HG03108 (cell line): ENCODE data around the gene AKAIN1.

Experiments
- ATAC-seq: cut with Tn5 transposase; IDR thresholded peaks from one replicate; pipeline ENCODE4 v1.9.1; 2021; ENCODE audit warnings: moderate library complexity; ENCODE audit not compliant: unreplicated experiment

The AKAIN1 gene

DNA sequence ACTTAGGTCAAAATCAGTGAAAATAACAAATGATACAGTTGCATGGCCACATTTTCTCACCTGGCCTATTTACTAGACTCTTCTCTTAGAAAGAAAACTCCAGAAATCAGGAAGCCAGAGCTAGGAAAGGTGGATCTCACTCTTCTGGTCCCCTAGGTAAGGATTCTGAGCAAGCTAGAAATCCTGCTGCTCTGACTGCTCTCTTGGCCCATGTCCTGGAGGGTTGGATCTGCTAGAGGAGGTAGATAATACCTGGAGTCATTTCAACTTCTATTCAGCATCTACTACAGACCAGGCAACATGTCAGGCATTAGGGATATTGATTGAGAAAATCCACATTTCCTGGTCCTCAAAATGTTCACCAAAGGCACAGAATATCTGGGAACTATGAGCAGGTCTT is 34.9 kb downstream of the AKAIN1 start:
- no peak for ATAC-seq

DNA sequence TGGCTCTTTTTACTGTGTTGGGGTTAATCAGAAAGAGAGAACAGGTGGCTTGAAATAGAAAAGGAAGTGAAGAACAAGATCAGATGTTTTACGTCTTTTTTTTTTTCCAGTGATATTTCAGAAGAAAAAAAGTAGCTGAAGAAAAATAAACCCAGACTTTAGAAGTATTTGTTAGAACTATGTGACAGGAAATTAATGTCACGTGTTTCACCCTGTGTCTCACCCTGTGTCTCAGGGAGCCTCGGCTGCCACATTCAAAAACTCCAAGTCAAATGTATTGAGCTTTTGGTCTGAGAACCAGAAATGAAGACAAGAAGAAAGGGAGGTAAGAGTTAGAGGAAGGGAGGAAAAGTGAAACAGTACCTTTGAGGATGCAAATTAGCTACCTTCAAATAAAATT is 38.0 kb downstream of the AKAIN1 start:
- ATAC-seq = no peak

GRCh38 chr18:5158587-5158986 is 38.5 kb downstream of the AKAIN1 start:
- no peak for ATAC-seq

GRCh38 chr18:5158172-5158571 is 38.9 kb downstream of the AKAIN1 start:
- no peak for ATAC-seq

DNA sequence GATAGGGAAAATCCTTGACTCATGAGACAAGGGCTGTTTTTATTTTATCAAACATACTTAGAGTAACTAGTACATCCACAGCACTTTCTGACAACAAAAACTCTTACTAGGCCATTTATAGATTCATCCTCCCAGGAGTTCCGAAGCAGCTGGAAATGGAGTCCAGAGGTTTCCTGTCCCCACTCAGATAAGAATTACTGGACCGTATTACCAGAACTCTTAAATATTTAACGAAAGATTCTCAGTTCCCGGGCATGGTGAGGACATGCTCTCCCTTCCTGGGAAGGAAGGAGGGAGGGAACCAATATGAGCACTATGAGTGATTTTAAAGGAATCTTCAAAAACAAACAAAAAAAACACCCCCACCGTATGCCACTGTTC is 41.2 kb downstream of the AKAIN1 start:
- ATAC-seq = no peak

DNA sequence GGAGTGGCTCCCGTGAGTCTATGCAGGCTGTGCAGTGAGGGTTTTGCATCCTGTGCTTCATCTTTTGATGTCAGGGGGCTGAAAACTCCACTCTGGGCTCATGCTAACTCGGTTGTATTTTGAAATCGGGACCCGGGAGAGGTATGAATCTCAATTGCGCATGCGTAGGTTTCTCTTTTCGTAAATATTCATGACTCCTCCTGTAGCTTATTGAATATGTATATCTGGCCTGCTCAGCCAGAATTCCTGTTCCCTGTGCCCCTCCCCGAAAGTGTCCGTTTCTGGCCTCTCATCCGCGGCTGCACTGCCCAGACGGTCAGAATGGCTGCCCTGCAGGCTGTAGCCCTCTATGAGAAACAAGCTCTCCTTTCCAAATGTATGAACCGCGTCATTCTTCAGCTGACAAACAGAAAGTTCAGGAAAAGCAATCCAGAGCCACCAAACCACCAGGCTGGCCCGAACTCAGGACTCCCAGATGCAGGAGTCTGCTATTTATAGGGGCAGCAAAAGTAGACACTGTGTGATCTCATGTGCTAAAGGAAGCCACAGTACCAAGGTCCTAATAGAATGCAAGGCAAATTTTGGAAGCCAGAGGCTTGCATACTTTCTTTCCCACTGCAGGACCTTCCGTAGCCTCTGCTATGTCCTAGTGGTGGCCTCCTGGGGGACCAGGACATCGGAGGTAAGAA is 41.7 kb downstream of the AKAIN1 start:
- ATAC-seq = no peak

- ATAC-seq = no peak
Observed at GRCh38 chr18:5152343-5153020, 44.6 kb downstream of the AKAIN1 start.

DNA sequence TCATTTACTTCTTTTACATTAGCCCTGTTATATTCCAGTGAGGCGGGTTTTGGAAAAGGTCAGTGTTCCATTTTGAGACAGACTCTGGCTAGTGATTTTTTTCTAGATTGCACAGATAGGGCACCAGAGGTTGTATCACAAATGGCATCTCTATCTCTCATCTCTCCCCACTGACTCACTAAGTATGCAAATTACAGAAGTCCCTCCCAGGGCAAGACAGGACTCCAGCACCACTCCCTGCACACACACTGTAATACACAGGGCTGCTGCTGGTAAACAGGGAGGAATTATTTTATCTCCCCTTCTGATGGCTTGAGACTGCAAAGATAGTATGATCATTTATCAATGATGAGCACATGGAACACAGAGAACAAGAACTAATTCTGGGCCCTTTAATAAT is 46.2 kb downstream of the AKAIN1 start:
- no peak for ATAC-seq

DNA sequence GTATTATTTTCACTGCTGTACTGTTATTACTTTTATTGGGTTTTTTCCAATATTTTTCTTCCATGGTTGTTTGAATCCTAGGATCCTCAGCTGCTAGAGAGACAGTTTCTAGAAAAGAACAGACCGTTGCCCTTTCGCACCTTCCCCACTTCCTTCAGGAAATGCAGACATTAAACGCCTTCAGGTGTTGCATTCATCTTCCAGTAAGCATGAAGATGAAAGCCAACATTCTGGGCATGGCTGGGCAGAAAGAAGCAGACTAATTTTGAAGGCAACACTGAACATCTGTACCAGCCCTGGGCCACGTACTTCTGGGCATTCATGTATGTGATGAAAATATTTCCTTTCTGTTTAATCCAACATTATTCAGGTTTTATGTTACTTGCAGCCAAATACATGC is 51.0 kb downstream of the AKAIN1 start:
- ATAC-seq = no peak

DNA sequence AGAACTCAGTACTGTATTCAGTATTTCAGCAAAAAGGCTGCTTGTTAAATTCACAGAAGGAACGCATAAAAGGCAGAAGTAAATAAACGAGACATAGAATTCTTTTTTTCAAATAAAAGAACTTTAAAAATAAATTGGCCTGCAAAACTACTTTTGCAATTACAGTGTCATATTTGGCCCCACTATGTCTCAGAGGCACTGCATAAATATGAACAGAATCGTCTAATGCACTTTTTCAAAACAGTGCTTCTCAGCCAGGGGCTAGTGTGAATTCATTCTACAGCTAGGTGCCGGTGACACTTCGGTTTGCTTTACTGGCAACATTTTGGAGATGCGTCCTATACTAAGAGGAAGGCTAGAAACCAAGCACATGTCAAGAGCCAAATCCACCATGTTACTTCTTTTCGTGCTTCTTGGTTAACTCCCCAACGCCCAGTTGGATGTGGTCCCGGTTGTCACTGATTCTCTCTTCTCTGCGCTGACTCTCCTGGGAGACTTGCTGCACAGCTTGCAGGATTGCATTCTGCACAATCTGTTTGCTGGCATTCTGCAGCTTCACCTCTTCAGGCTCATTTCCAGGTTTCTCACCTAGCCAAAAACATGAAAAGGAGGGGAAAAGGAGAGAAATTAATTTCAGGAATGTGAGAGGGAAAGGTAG is 51.8 kb downstream of the AKAIN1 start:
- ATAC-seq = no peak

GRCh38 chr18:5144629-5145028 is 52.4 kb downstream of the AKAIN1 start:
- ATAC-seq = no peak

- ATAC-seq = no peak
Observed at GRCh38 chr18:5142859-5143258, 54.2 kb downstream of the AKAIN1 start.

DNA sequence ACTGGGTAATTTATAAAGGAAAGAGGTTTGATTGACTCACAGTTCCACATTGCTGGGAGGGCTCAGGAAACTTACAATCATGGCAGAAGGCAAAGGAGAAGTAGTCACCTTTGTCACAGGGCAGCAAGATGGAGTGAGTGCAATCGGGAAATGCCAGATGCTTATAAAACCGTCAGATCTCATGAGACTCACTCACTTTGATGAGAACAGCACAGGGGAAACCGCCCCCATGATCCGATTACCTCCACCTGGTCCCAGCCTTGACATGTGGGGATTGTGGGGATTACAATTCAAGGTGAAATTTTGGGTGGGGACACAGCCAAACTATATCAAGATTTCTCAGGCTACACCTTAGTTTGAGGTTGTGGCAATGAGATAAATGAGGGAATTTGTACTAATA is 54.9 kb downstream of the AKAIN1 start:
- no peak for ATAC-seq

DNA sequence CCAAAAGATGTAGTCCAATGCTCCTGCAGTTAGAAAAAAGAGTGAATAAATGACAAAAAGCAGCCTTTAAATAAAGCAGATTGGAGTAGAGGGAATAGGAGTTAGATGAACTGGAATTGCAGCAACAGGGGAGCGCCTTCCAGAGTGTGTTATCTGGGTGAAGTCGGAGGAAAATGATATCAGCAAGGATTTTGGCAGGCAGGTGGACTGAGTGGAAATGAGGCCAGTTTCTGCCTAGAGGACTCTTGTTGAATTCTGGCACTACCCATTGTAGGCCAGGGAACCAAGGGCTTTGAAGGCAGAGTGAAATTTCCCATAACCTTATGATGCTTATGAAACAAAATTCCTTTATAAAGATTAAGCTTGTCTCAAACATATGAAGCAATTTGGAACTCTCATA is 59.8 kb downstream of the AKAIN1 start:
- ATAC-seq = no peak

DNA sequence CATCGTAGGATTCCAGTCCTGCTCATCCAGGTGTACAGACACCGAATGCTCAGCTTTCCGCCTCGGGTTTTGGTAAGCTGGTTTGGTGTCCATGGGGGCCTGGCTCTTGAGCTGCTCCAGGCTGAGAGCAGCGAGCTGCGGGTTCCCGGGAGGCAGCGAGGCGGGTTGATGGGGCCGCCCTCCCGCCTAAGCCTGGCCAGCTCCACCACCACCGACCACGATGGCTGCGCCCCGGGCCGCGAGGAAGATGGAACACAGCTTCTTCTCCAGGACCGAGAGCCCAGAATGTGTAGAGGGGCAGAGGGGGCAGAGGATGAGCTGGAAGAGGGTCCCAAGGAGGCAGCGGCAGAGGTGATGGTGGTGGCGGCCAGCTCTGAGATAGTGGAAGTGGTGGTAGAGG is 64.1 kb downstream of the AKAIN1 start:
- ATAC-seq = no peak

DNA sequence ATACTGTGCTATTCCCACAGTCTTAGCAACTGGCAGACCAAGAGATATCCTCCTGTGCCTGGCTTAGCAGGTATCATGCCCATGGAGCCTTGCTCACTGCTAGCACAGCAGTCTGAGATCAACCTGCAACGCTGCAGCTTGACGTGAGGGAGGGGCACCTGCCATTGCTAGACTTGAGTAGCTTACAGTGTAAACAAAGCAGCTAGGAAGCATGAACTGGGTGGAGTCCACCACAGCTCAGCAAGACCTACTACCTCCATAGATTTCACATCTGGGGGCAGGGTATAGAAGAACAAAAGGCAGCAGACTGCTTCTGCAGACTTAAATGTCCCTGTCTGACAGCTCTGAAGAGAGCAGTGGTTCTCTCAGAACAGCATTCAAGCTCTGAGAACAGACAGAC is 74.8 kb downstream of the AKAIN1 start:
- ATAC-seq = no peak

DNA sequence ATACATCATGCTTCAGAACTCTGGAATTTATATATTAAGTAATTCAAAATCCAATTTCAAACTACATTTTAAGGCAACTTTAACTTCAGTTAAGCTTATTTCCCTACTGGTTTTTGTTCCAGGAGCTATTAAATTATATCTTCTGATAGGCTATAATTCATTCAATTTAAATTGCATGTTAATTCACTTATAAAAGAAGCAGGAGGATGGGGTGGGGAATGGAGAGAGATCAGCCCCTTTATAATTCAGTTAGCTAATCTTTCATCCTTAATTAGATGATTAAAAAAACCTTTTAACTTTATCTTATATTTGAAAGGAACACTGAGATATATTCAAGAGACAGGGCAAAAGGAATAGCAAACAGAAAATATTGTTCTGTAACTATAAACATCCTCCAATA is 86.8 kb downstream of the AKAIN1 start:
- ATAC-seq = no peak

DNA sequence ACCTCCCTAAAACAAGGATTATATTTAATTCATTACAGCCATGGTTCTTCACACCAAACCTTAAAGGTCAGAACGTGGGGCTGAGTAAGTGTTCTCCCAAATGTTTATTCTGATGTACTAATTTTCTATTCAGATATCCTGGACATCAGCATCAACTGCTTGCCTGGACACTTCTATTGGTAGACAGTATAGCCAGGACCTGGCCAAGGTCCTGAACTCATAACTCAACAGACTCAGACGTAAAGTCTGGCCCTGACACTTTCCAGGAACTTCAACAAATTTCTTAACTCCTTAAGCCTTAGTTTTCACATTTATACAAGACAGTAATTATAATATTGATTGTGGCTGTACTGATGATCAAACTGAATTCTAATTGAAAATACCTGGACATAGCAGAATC is 89.1 kb downstream of the AKAIN1 start:
- no peak for ATAC-seq

DNA sequence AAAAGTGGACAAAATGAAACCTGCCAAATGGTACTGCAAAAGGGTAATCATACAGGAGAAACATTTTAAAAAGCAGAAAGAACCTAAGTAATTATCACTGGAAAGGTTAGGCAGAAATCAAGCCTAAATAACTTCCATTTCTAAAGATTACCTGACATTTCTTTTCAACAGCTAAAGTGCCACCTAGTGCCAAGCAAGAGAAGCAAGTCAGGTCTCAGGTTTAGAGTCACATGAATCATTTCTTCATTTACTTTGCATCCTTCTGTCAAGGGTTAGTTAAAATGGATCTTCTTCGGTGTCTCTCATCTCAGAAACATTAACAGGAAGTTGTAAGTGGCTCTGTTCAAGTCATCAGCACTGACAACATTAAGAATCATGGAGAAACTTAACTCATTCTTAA is 90.3 kb downstream of the AKAIN1 start:
- ATAC-seq = no peak

- no peak for ATAC-seq
Observed at GRCh38 chr18:5104246-5104645, 92.8 kb downstream of the AKAIN1 start.

DNA sequence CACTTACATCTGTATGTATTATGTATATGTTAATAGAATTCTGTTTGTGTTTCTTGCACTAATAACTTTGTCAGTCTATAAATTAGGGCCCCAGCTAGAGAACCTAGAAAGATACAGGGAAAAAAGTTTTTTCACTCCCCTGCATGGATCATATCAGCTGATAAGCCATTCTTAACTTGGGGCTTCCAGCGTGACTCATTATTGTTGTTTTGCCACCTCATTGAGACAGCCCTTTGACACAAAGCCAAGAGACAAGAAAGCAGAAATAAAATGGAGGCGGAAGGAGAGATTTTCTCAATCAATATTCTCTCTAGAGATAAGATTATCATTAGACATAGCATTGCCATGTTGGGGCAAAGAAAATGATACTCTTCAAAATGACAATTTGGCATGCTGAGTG is 93.4 kb downstream of the AKAIN1 start:
- no peak for ATAC-seq

- no peak for ATAC-seq
Observed at GRCh38 chr18:5103286-5103685, 93.8 kb downstream of the AKAIN1 start.
